ENCODE results near the gene FCHO1.
"Not testable (repeated sequence)": the region's sequence is repeated elsewhere in the genome, so short reads cannot be mapped to it uniquely, and the experiment has no call there.

FCHO1 gene

GRCh38 chr19:17795495-17795856 is 44.2 kb downstream of the FCHO1 start:
- no peak for DNase-seq

DNA sequence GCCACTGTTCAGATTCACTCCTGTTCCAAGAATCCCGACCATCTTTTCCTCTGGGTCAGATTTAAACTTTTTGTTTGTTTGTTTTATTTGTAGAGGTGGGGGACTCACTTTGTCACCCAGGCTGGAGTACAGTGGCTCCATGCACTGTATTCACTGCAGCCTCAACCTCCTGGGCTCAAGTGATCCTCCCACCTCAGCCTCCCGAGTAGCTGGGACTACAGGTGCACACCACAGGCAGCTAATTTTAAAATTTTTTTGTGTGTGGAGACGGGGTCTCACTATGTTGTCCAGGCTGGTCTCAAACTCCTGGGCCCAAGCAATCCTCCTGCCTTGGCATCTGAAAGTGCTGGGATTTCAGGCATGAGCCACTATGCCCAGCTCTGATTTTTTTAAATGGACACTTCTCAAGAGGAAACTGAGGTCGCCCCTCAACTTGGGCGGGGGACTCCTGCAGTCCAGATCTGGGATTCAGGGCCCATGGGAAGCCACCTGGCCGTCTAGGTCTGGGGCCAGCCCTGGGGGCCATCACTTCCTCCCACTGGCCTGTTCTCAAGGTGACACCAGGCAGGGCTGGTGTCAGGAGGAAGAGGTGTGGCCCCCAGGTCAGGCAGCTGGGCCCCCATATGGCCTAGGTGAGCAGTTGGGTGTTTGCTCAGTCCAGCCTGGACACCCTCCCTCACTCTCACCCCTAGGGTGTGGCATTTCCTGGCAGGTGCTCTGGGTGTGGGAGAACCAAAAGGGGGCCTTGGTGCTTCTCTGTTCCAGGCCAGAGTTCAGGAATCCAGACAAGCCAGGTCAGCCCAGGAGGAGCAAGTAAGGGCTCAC is 44.9 kb downstream of the FCHO1 start:
- no peak for DNase-seq

GRCh38 chr19:17796838-17797423 is 45.7 kb downstream of the FCHO1 start:
- DNase-seq: no peak

- DNase-seq: peak; percentile 85
These were observed 46.3 kb downstream of the FCHO1 start for GRCh38 chr19:17797424-17798201.

- DNase-seq: not testable (repeated sequence)
These were observed 47.3 kb downstream of the FCHO1 start for GRCh38 chr19:17798599-17798998.

- no peak for DNase-seq
These were observed 51.0 kb downstream of the FCHO1 start for GRCh38 chr19:17802137-17802858.

GRCh38 chr19:17803264-17803896 is 52.1 kb downstream of the FCHO1 start:
- DNase-seq: peak; percentile 28

- DNase-seq: no peak
These were observed 54.1 kb downstream of the FCHO1 start for GRCh38 chr19:17805427-17805826.

DNA sequence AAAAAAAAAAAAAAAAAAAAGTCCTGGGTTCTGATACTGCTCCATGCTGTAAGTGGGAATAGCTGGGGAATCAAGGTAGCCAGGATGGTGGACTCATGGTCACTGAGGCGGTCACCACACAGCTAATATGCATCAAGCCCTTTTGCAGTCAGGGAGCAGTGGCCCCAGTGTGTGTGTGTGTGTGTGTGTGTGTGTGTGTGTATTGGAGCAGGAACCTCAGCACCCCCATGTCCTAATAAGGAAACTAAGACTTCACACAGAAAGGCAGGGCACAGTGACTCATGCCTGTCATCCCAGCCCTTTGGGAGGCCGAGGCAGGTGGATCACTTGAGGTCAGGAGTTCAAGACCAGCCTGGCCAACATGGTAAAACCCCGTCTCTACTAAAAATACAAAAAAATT is 55.7 kb downstream of the FCHO1 start:
- DNase-seq: peak; percentile 31

DNA sequence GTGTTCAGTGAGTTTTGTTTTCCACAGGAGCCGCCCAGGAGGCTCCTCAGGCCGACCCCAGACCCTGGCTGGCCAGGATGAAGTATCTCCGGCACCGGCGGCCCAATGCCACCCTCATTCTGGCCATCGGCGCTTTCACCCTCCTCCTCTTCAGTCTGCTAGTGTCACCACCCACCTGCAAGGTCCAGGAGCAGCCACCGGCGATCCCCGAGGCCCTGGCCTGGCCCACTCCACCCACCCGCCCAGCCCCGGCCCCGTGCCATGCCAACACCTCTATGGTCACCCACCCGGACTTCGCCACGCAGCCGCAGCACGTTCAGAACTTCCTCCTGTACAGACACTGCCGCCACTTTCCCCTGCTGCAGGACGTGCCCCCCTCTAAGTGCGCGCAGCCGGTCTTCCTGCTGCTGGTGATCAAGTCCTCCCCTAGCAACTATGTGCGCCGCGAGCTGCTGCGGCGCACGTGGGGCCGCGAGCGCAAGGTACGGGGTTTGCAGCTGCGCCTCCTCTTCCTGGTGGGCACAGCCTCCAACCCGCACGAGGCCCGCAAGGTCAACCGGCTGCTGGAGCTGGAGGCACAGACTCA is 56.5 kb downstream of the FCHO1 start:
- DNase-seq: no peak

DNA sequence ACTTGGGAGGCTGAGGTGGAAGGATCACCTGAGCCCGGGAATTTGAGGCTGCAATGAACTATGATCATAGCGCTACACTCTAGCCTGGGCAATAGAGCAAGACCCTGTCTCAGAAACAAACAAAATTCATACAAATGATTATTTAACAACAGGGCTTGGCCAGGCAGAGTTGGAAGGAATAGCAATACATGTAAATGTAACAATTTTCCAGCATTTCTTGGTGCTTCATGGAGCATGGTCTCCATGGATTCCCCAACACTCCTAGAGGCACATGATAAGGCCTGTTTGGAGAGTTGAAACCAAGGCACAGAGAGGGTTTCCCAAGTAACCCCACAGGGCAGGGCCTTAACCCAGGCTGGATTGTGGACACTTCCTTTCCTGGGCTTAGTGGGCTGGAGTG is 59.8 kb downstream of the FCHO1 start:
- DNase-seq: no peak

DNA sequence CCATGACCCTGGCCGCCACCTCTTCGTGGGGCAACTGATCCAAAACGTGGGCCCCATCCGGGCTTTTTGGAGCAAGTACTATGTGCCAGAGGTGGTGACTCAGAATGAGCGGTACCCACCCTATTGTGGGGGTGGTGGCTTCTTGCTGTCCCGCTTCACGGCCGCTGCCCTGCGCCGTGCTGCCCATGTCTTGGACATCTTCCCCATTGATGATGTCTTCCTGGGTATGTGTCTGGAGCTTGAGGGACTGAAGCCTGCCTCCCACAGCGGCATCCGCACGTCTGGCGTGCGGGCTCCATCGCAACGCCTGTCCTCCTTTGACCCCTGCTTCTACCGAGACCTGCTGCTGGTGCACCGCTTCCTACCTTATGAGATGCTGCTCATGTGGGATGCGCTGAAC is 60.4 kb downstream of the FCHO1 start:
- DNase-seq: no peak

DNA sequence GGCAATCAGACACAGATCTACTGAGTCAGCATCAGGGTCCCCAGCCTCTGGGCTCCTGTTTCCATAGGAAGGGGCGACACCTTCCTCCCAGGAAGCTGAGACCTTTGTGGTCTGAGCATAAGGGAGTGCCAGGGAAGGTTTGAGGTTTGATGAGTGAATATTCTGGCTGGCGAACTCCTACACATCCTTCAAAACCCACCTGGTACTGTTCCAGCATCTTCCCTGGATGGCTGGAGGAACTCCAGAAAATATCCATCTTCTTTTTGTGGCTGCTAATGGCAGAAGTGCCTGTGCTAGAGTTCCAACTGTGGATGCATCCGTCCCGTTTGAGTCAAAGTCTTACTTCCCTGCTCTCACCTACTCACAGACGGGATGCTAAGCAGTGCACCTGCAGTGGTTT is 60.8 kb downstream of the FCHO1 start:
- no peak for DNase-seq

- no peak for DNase-seq
These were observed 66.5 kb downstream of the FCHO1 start for GRCh38 chr19:17817668-17818363.

DNA sequence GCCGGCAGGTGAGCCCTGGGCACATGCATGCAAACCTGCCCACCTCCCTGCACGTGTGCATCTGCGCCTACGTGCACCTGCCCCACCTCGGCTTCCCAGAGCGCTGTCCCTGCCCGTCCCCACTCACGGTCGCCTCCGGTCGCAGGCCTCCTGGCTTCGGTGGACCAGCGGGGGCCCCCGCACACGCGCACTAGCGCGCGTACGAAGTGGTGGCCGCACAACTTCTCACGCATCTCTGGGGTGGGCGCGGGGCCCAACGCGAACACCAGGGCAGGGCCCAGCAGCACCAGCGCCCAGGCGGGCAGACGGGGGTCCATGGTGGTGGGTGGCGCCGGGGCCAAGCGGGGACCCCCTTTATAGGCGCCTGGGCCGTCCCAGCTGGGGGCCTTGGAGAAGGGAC is 69.9 kb downstream of the FCHO1 start, which contains the start of gene INSL3:
TSS of gene INSL3 (minus strand) at position 330 of the 400 bp plus-strand sequence. CDS start at position 317, 13 bp downstream.
- DNase-seq: no peak

- DNase-seq: no peak
These were observed 73.1 kb downstream of the FCHO1 start for GRCh38 chr19:17824339-17824738.

- no peak for DNase-seq
These were observed 75.3 kb downstream of the FCHO1 start for GRCh38 chr19:17826508-17827056.

DNA sequence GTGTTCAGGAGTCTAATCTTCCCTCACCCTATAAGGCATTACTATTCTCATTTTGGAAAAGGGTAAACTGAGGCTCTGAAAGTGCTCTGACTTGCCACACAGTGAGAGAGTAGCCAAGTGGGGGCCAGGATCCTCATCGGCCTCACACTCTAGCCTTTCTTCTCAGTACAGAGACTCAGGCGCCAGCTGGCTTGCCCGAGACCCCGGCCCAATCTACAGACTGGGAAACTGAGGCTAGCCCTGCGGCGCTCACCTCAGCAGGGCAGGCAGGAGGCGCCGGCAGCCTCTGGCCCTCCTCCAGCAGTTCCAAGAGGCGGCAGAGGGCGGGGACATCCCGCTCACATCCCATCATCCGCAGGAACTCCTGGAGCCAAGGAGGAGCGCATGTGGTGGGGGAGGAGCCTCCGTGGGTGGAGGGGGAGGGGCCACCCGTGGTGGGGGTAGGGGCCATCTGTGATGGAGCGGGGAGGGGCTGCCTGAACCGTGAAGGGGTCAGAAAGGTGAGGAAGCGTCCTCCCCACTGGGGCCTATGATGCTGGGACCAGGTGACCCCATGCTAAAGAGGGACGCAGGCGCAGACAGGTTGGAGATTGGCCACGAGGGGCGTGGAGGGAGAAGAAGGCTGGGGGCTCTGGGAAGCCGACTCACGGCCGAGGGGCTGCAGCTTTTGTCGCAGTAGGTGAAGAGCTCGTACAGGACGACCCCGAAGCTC is 78.7 kb downstream of the FCHO1 start:
- no peak for DNase-seq

DNA sequence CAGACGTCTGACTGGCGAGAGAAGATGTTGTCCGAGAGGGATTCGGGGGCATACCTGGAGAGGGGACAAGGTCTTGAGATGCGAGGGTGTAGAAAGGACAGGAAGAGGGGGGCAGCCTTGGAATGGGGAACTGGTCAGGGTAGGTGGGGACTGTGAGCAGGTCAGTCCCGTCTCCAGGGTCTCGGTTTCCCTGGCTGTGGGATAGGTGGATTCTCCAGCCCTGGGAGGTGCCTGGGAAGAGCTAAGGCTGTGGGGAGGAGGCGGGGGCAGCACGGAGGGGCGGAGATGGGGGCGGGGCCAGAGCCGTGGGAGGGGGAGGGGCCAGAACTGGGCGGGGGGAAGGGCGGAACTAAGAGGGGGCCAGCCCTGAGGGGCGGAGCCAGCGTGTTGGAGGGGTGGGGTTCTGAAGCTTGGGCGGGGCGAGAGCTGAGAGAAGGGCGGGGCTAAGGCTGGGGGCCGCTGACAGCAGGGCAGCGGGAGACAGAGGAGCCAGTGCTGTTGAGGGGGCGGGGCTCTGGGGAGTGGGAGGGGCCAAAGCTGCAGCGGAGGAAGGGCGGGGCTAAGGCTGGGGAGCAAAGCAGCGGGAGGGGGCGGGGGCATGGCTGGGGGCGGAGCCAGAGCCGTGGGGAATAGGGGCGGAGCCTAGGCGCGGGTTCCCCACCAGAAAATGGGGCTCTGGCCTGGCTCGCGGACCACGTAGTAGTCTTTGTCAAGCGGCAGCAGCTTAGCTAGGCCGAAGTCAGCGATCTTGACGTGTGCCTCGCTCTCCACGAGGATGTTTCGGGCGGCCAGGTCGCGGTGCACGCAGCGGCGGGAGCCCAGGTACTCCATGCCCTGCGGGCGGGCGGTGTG is 79.5 kb downstream of the FCHO1 start:
- DNase-seq: peak; percentile 67
